Heart right ventricle (tissue), 16 donors: ENCODE results near the gene LAMB2. TPM values are rescaled to one million over a fixed set of nuclear protein-coding genes. Genes with fewer than 3 reads are reported as not detected.

Experiments
- ATAC-seq, 8 donors: fragments of 200-7000 bp; cut with Tn5 transposase; one replicate each; pipeline ENCODE4 v1.9.1; 2020; ENCODE audit warnings: mild to moderate bottlenecking in 8 of 8, moderate library complexity in 8 of 8, moderate number of reproducible peaks in 1 of 8
- DNase-seq, 2 donors: peaks; one replicate each; pipeline ENCODE4 v3.0.0-alpha.2; 2020
- H3K27ac ChIP-seq, 10 donors: fragments of 200-600 bp; sonication (generic) in 2 of 10; one replicate each; pipeline versions ENCODE4 v1.5.0 to v1.8.0; 2020 to 2022; ENCODE audit warnings: mild to moderate bottlenecking in 3 of 10
- H3K27me3 ChIP-seq, 7 donors: fragments of 200-600 bp; one replicate each; pipeline ENCODE4 v1.8.0; 2021 to 2022; ENCODE audit warnings: mild to moderate bottlenecking in 2 of 7
- H3K36me3 ChIP-seq, 9 donors: fragments of 200-600 bp; sonication (generic) in 1 of 9; one replicate each; pipeline versions ENCODE4 v1.5.0 to v1.8.0; 2020 to 2022; ENCODE audit warnings: mild to moderate bottlenecking in 2 of 9
- H3K4me1 ChIP-seq, 9 donors: fragments of 200-600 bp; sonication (generic) in 1 of 9; one replicate each; pipeline versions ENCODE4 v1.5.0 to v1.8.0; 2020 to 2022; ENCODE audit warnings: mild to moderate bottlenecking in 4 of 9
- H3K4me3 ChIP-seq, 10 donors: fragments of 200-600 bp; sonication (generic) in 2 of 10; one replicate each; pipeline versions ENCODE4 v1.5.0 to v1.8.0; 2020 to 2022; ENCODE audit warnings: mild to moderate bottlenecking in 7 of 10, moderate library complexity in 2 of 10
- H3K9me3 ChIP-seq, 11 donors: fragments of 200-600 bp in 10 of 11; sonication (generic) in 2 of 11; one replicate each; pipeline versions ENCODE4 v1.5.0 to v1.8.0; 2013 to 2022; ENCODE audit warnings: mild to moderate bottlenecking in 2 of 11, control low read depth in 1 of 11, moderate library complexity in 1 of 11
- WGBS, 2 donors: extraction: QIAGEN DNeasy Blood & Tissue Kit; methylation state at CpG; one replicate each; pipeline ENCODE4 v1.1.7; 2013; ENCODE audit warnings: inconsistent platforms in 1 of 2; 5-methylcytosine and 5-hydroxymethylcytosine counted together
- intact Hi-C, 10 donors: fragments of 100-400 bp; cut with DNase I; formaldehyde crosslinking; loops; one replicate each; pipeline versions ENCODE4 v1.11.1 to v1.14.2; 2022
- polyA plus RNA-seq, 2 donors: library from polyadenylated mRNA; stranded (reverse); fragments of 200-250 nt; gene quantifications; one replicate each; pipeline ENCODE4 v1.2.3, GENCODE V29; 2013
- total RNA-seq, 10 donors: library from RNA; stranded (reverse); fragmentation: NEBNext Ultra II Directional in 3 of 10; extraction: Animal tissue kit (Norgen Biotek cat#: 25700) in 3 of 10; gene quantifications; one replicate each; pipeline versions ENCODE4 v1.2.1 to v1.2.4, GENCODE V29; 2021 to 2023
- TF ChIP-seq, protein P1 (sequence below), 9 donors: fragments of 200-600 bp; sonication (generic) in 2 of 9; IDR thresholded peaks; one replicate each; pipeline versions ENCODE4 v1.5.0 to v1.8.0; 2021 to 2022; ENCODE audit warnings: antibody characterized with exemption in 9 of 9, mild to moderate bottlenecking in 5 of 9, moderate library complexity in 1 of 9
- donor health status: Arrhythmogenic right ventricular cardiomyopathy.
- donor health status: ischemic (EF 13 %, LVEDD 7.1; RV severe dilation, severe dysfunction).
- donor health status: healthy with polysubstance abuse.
- donor health status: DM: no; HTN: yes; CAD: no.
- donor health status: DM: no; HTN: no; CAD: no.
- donor health status: ischemic (EF 25% LVEDD 6.9; RV normal size, moderate dysfunction).
- donor health status: ischemic (EF 25% LVEDD 5.7; RV mildly dilated, moderate dysfunction).
- donor health status: healthy.
- donor health status: DM: yes; HTN: yes; CAD: no.
- donor health status: Ischemic cardiomyopathy.
- donor health status: ischemic (EF 35%, LVEDD 5.7; RV mildly dilated, moderate dysfunction).
- donor health status: nonischemic (EF 11% LVEDD 7.7; RV severe dilation, severe dysfunction).
- donor health status: DM: yes; HTN: yes; CAD: no.
- donor health status: PGD.
- donor health status: ischemic (EF 29% LVEDD 5.4; RV normal size, mild dysfunction).
- donor health status: nonischemic (EF 23%, LVEDD 6.1; RV moderate dilation, normal function).

LAMB2 gene
- total and polyA plus RNA-seq, 12 donors, result 423 to 1,204 (median 776) TPM

GRCh38 chr3:49098910-49099630 is 33.8 kb downstream of the LAMB2 start:
- no peak overlapping the region for H3K27ac ChIP-seq
- ATAC-seq, result no peak
- H3K4me3 ChIP-seq, result no peak overlapping the region
- H3K4me1 ChIP-seq, result peaks cover 18 to 39% (median 21%) of the 10 kb centered on the region in 9 donors
- H3K9me3 ChIP-seq, result no peaks in the 10 kb centered on the region
- intact Hi-C loops, result loop anchor here in 1 of 10 donors (10.0 kb wide), 1 partner anchor 104 kb away; the partner anchor contains the start of gene P4HTM
- 89% methylated on average over 13 of the region's 13 CpGs for WGBS, 2 donors
- no peaks in the 10 kb centered on the region for H3K27me3 ChIP-seq
- DNase-seq, result no peak
- TF ChIP-seq, protein P1, sequence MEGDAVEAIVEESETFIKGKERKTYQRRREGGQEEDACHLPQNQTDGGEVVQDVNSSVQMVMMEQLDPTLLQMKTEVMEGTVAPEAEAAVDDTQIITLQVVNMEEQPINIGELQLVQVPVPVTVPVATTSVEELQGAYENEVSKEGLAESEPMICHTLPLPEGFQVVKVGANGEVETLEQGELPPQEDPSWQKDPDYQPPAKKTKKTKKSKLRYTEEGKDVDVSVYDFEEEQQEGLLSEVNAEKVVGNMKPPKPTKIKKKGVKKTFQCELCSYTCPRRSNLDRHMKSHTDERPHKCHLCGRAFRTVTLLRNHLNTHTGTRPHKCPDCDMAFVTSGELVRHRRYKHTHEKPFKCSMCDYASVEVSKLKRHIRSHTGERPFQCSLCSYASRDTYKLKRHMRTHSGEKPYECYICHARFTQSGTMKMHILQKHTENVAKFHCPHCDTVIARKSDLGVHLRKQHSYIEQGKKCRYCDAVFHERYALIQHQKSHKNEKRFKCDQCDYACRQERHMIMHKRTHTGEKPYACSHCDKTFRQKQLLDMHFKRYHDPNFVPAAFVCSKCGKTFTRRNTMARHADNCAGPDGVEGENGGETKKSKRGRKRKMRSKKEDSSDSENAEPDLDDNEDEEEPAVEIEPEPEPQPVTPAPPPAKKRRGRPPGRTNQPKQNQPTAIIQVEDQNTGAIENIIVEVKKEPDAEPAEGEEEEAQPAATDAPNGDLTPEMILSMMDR (IDR thresholded peaks at IDR 0.05), result no peak
- peaks cover 5 to 81% (median 66%) of the 10 kb centered on the region in 9 donors for H3K36me3 ChIP-seq

DNA sequence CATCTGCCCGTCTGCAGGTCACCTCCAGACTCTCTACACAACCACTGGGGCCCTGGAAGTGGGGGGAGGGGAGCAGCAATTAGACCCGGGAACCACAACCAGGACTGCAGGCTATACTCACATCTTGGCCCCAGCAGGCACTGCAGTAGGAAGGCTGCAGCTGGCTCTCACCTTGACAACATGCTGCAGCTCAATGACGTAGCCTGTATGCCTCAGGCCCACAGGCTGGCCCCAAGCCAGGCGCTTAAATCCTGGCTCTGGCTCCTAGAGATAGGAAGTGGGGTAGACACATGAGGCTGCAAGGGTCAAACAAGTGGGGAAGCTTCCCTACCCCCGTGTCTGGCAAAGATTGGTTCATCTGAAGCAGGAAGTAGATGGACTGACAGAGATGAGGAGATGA is 34.4 kb downstream of the LAMB2 start:
- intact Hi-C loops, result loop anchor here in 1 of 10 donors (10.0 kb wide), 1 partner anchor 104 kb away; the partner anchor contains the start of gene P4HTM
- Histone ChIP-seq H3K27me3 (no peaks in the 10 kb centered on the region), H3K27ac (peak overlapping the region in 2 of 10 donors; percentile 9 to 22), H3K36me3 (peaks cover 5 to 79% (median 66%) of the 10 kb centered on the region in 9 donors), H3K4me3 (no peak overlapping the region), H3K4me1 (peaks cover 11 to 32% (median 15%) of the 10 kb centered on the region in 9 donors), H3K9me3 (no peaks in the 10 kb centered on the region)
- ATAC-seq (no peak), DNase-seq (peak; percentile 50 to 60)
- 35 to 37% methylated on average over 5 of the region's 5 CpGs for WGBS, 2 donors
- TF ChIP-seq, protein P1 (IDR thresholded peaks at IDR 0.05), result no peak

- Histone ChIP-seq H3K36me3 (peaks cover 0 to 62% (median 27%) of the 10 kb centered on the region in 9 donors), H3K9me3 (no peaks in the 10 kb centered on the region), H3K4me3 (peak within 1 kb of the TSS; percentile 71 to 99 (median 90)), H3K27ac (peak within 1 kb of the TSS; percentile 84 to 98 (median 94)), H3K27me3 (no peaks in the 10 kb centered on the region), H3K4me1 (peaks cover 17 to 64% (median 48%) of the 10 kb centered on the region in 9 donors)
- intact Hi-C loops, result loop anchor here in 6 of 10 donors (1.0 to 10.0 kb wide), 6 partner anchors 10 to 107 kb away; partner anchors contain the start of genes LAMB2 (in 2 of the 6), CCDC71 (in 1 of the 6), KLHDC8B (in 1 of the 6) and P4HTM (in 1 of the 6)
- ATAC-seq (peak; percentile 90 to 96 (median 94)), DNase-seq (peak; percentile 96 to 98)
- WGBS, 2 donors, result 0 to 1% methylated on average over 64 to 65 of the region's 65 CpGs
- TF ChIP-seq, protein P1 (IDR thresholded peaks at IDR 0.05), result peak; percentile 28 to 72 (median 54)
Measured at GRCh38 chr3:49093853-49094767, 38.7 kb downstream of the LAMB2 start, which contains the start of gene QRICH1. QRICH1 (minus strand) TSS chr3:49094071; CDS start chr3:49077017, 17,054 bp downstream.
